ENCODE results near the gene RPS25. TPM values are rescaled to one million over a fixed set of nuclear protein-coding genes. Genes with fewer than 3 reads are reported as not detected.

The RPS25 gene
- total and polyA plus RNA-seq, 9 of the 15 experiments (the other 6 are each of a cell fraction or from before 2014, with no cell fraction given): 1,553 to 5,486 (median 2,471) TPM

- TF ChIP-seq ADNP (tag; IDR thresholded peaks at IDR 0.05): no peak
- no peak for TF ChIP-seq SMAD2 (IDR thresholded peaks at IDR 0.05; ENCODE audit: low read depth, low read length)
- peak; percentile 94 for TF ChIP-seq ELF1 (tag; IDR thresholded peaks at IDR 0.05)
- no peak for TF ChIP-seq ZBTB8A (IDR thresholded peaks at IDR 0.05; ENCODE audit: partially characterized antibody)
- no peak for TF ChIP-seq PTBP1 (IDR thresholded peaks at IDR 0.05; ENCODE audit: low read depth, low read length)
- peak; percentile 94 for TF ChIP-seq PHF20 (IDR thresholded peaks at IDR 0.05; ENCODE audit: partially characterized antibody)
- TF ChIP-seq MAZ (CRISPR knock-in tag; conservative IDR thresholded peaks at IDR 0.05 in 1 of 2, IDR thresholded peaks at IDR 0.05 in 1 of 2): peak; percentile 66 to 82
- peak; percentile 71 to 80; a peak in 3 of 4 replicates for TF ChIP-seq FOXK2 (conservative IDR thresholded peaks at IDR 0.05 in 1 of 2, IDR thresholded peaks at IDR 0.05 in 1 of 2; ENCODE audit: low read depth in 2 of 2)
- peak; percentile 17; the same call in 1 of the 2 replicates for TF ChIP-seq JUND (IDR thresholded peaks at IDR 0.05; ENCODE audit: borderline replicate concordance, low read depth, low read length)
- peak; percentile 64; the same call in 2 of the 3 replicates for TF ChIP-seq JUND (tag; IDR thresholded peaks at IDR 0.05; ENCODE audit: borderline replicate concordance, low read depth, low read length)
- peak; percentile 38; the same call in 1 of the 2 replicates for TF ChIP-seq MEF2A (IDR thresholded peaks at IDR 0.05; ENCODE audit: control insufficient read depth, low read depth, low read length)
- TF ChIP-seq ETS1 (conservative IDR thresholded peaks at IDR 0.05; ENCODE audit: control insufficient read depth, low read depth, low read length): peak; percentile 62
- peak; percentile 74 for TF ChIP-seq PKNOX1 (IDR thresholded peaks at IDR 0.05)
- peak; percentile 77 for TF ChIP-seq CREB3L1 (IDR thresholded peaks at IDR 0.05; ENCODE audit: borderline replicate concordance, low read depth)
- TF ChIP-seq POLR3A (IDR thresholded peaks at IDR 0.05; ENCODE audit: borderline replicate concordance, extremely low read depth, insufficient read depth, insufficient read length): no peak
- TF ChIP-seq ATF4 (CRISPR knock-in tag; IDR thresholded peaks at IDR 0.05): no peak; the same call in 1 of the 2 replicates
- TF ChIP-seq MTA1 (IDR thresholded peaks at IDR 0.05; ENCODE audit: borderline replicate concordance): 0 out of 2 replicates have a peak, but pooled peaks have one; percentile 61
- TF ChIP-seq ZBTB7A (IDR thresholded peaks at IDR 0.05; ENCODE audit: borderline replicate concordance, control insufficient read depth, low read depth, low read length): no peak
- TF ChIP-seq CTBP1 (IDR thresholded peaks at IDR 0.05; ENCODE audit: borderline replicate concordance): peak; percentile 79
- no peak for TF ChIP-seq HINFP (tag; conservative IDR thresholded peaks at IDR 0.05; ENCODE audit: low read depth)
These were observed at the start of gene RPS25, which contains the start of gene TRAPPC4 (continued) for GRCh38 chr11:119018074-119018938.

Data from K562 (cell line).